GM12873 (cell line): Measurements from ENCODE around the gene HSF2.

Source experiments
- TF ChIP-seq, protein P1 (sequence below): IDR thresholded peaks from 2 replicates; pipeline ENCODE4 v1.5.1; 2012; ENCODE audit warnings: low read depth, mild to moderate bottlenecking, moderate library complexity, low read length, control low read depth; ENCODE audit not compliant: insufficient read depth; ENCODE audit errors: missing control alignments

HSF2 gene

GRCh38 chr6:122388945-122389344 lies 10.5 kb upstream of the HSF2 start:
- TF ChIP-seq, protein P1, sequence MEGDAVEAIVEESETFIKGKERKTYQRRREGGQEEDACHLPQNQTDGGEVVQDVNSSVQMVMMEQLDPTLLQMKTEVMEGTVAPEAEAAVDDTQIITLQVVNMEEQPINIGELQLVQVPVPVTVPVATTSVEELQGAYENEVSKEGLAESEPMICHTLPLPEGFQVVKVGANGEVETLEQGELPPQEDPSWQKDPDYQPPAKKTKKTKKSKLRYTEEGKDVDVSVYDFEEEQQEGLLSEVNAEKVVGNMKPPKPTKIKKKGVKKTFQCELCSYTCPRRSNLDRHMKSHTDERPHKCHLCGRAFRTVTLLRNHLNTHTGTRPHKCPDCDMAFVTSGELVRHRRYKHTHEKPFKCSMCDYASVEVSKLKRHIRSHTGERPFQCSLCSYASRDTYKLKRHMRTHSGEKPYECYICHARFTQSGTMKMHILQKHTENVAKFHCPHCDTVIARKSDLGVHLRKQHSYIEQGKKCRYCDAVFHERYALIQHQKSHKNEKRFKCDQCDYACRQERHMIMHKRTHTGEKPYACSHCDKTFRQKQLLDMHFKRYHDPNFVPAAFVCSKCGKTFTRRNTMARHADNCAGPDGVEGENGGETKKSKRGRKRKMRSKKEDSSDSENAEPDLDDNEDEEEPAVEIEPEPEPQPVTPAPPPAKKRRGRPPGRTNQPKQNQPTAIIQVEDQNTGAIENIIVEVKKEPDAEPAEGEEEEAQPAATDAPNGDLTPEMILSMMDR = no peak

DNA sequence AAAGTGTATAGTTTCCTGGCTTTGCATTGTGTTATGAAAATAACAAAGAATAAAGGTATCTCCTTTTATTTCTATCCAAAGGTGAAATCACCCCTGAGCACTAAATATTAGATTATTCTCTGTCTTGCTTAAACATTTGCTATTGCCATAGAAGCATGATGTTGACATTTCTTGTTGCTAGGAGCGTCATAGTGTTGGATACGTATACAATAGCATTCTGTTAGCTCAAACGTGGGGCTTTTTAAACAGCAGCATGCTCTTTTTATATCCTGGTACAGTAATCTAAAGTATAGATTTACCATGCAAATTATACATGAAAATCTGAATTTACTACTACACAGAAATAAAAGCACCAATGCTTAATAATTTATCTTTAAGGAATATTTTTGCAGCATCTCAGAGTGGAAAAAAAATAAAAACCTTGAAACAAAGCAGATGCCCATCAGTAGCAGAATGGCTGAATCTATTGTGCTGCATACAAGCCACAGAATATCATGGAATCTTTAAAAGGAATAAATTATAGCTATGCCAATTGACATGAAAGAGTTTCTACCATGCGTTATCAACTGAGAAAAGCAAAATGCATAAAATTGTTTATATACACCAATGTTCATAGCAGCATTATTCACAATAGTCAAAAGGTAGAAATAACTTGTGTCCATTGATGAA lies 9.6 kb upstream of the HSF2 start:
- TF ChIP-seq, protein P1 = no peak

- TF ChIP-seq, protein P1 = no peak
Observed at GRCh38 chr6:122392564-122393350, 6.7 kb upstream of the HSF2 start.

DNA sequence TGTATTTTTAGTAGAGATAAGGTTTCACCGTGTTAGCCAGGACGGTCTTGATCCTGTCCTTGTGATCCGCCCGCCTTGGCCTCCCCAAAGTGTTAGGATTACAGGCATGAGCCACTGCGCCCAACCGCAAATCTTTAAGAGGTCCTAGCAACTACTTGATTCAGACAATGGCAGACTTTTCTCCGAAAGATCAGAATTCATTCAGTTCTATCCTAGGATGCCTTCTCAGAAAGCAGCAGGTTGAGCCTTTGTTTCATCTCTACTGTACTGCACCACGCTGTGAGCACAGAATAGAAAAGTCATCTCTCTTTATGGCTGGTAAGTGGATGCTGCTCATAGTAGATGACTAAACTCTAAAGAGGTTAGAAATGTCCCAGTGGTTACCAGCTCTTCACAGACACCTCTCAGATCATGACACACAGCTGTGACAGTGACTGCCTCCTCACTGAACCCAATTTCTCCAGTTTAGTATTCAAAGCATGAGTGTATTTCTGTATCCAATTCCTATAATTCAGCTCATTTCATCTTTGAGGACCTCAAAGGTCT lies 6.0 kb upstream of the HSF2 start:
- TF ChIP-seq, protein P1 = no peak

DNA sequence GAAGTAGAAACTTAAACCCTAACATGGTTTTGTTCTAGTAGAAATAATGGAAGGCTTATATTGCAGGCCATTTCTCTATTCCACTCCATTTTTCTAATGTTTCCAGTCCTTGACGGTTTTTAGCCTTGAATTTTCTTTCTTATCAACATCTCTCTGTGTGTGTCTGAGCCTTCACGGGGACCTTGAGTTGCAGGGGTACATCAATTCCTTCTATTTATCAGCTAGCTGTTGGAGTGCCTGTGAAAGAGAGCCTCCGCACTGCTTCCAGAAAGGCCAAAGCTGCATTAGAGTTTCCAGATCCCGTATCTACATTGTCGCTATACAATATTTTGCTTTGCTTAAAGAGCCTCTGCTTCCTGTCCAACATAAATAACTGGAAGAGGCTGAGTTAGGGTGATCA lies 5.4 kb upstream of the HSF2 start:
- TF ChIP-seq, protein P1 = no peak

DNA sequence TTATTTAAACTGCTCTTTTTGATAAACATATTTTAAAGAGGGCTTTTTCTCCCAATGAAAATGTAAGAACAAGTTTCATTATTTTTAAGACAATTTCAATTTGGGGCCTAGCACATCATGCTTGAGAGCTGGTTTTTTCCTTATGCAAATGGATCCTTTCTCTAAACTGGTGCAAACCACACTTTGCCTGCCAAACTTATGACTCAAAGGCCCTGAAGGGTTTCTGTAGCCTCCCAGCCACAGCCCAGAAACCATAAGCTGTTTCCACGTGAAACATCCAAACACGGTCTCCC lies 451 bp upstream of the HSF2 start:
- TF ChIP-seq, protein P1 = no peak

GRCh38 chr6:122400121-122400450 lies 634 bp downstream of the HSF2 start:
- TF ChIP-seq, protein P1 = no peak
